GM12872 (cell line): Measurements from ENCODE around the gene MOCS1.

Source experiments
- CTCF ChIP-seq: IDR thresholded peaks from 3 replicates; pipeline ENCODE4 v1.5.1; 2011; ENCODE audit warnings: low read depth, mild to moderate bottlenecking, low read length, moderate library complexity; ENCODE audit not compliant: insufficient read depth

The MOCS1 gene

GRCh38 chr6:39906318-39906761 lies 27.9 kb downstream of the MOCS1 start:
- no peak for TF ChIP-seq CTCF

DNA sequence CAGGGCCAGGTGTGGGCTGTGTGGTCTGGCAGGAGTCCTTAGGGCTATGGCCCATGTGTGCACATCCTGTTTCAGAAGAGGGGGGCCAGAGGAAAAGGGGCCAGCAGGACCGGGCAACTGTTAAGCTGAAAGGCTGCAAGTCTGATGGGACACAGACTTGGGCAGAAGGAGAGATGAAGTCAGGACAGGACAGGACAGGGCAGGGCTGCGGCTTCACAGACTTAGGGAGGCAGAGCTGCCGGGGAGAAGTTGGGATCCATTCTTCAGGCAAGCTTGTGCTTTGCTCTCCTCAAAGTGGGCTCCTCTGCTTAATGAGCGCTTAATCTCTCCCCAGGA lies 28.7 kb downstream of the MOCS1 start:
- TF ChIP-seq CTCF = no peak

GRCh38 chr6:39904946-39905639 lies 29.2 kb downstream of the MOCS1 start:
- no peak for TF ChIP-seq CTCF

GRCh38 chr6:39903656-39904055 lies 30.6 kb downstream of the MOCS1 start:
- no peak for TF ChIP-seq CTCF

DNA sequence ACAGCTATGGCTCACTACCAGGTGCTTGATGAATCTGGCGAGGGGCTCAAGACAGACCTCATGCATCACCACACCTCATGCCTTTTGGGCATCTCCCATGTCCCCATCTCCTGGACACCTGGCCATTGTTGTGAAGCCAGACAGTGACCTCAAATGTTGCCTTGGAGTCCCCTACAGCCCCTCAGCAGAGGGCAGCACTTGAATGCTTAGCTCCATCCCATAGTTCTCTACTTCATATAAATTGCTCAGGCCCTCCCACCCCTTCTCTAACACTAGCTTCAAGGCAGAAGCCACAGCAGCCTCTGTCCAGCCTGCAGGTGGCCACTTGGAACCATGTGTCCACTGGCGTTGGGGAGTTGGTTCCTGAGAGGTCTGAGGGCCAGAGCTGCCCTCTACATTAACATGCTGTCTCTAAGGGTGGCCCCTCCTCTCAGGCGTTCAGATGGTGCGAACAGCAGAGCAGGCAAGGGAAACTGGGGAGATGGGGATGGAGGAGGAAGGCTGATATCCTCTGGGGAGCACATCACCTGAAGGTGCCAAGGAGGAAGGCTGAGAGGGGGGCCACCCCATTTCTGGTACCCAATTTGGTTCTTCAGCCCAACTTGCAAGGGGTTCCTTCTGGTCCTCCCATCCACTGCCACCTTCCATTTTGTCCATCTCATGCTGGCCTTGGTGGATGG lies 31.3 kb downstream of the MOCS1 start:
- TF ChIP-seq CTCF = 0 out of 3 replicates have a peak, but pooled peaks have one; percentile 22

DNA sequence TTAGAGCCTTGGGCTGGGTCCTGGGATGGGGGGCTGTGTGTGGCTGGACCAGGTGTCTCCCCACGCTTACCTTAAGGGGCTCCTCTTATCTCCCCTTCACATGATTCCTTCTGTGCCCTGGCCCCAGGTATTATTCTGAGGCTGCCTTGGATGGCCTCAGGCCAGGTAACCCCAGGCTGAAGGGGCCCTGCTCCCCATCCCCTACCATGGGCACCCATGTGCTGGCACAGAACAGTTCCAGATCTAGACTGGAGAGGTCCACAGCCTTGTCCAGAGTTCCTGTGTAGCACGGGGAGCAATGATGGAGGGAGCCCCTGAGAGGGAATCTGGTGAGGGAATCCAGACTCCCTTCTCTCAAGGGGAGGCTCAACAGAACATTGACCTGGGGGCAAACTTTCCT lies 32.1 kb downstream of the MOCS1 start:
- TF ChIP-seq CTCF = no peak

DNA sequence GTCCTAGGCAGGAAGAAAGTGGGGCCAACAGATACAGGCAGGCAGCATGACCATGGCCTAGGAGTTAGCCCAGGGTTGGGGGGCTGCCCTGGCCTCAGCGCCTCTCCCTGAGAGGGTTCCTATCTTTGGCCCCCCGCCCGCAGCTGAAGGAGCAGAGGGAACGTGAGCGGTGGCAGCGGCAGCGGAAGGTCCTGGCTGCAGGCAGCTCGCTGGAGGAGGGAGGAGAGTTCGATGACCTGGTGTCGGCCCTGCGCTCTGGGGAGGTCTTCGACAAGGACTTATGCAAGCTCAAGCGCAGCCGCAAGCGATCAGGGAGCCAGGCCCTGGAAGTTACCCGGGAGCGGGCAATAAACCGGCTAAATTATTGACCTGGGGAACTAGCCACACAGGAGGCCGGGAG lies 32.6 kb downstream of the MOCS1 start:
- no peak for TF ChIP-seq CTCF
